ENCODE measurements around the gene CACNG5. TPM values are rescaled to one million over a fixed set of nuclear protein-coding genes. Genes with fewer than 3 reads are reported as not detected.

CACNG5 gene
- total RNA-seq: not detected

- Histone ChIP-seq H3K9me3 (no peaks in the 10 kb centered on the region), H3K36me3 (no peaks in the 10 kb centered on the region), H3K4me1 (peaks cover 0 to 7% (median 2%) of the 10 kb centered on the region in 4 donors), H3K4me3 (no peak within 1 kb of the TSS), H3K27ac (replicated peaks in 1 of 4) (no peak within 1 kb of the TSS), H3K27me3 (peaks cover 0 to 74% (median 21%) of the 10 kb centered on the region in 4 donors)
- no peak for TF ChIP-seq CTCF (IDR thresholded peaks at IDR 0.05)
- no peak for TF ChIP-seq POLR2AphosphoS5 (IDR thresholded peaks at IDR 0.05)
- no peak for TF ChIP-seq EP300 (IDR thresholded peaks at IDR 0.05)
- TF ChIP-seq POLR2A (IDR thresholded peaks at IDR 0.05; ENCODE audit: low read depth): no peak
- no peak for DNase-seq (ENCODE audit: extremely low spot score)
- 21% methylated on average over 5 of the region's 57 CpGs for WGBS
- intact Hi-C loops (cut with DNase I): no loop called here
Measured at GRCh38 chr17:66834919-66835454, at the start of gene CACNG5. Gene CACNG5 (plus strand): TSS chr17:66835117. CDS start chr17:66877333, 42,216 bp downstream.

- H3K27ac ChIP-seq (replicated peaks in 1 of 4): no peak overlapping the region
- no peaks in the 10 kb centered on the region for H3K27me3 ChIP-seq
- 79% methylated on average over 10 of the region's 10 CpGs for WGBS
- no peak for DNase-seq (ENCODE audit: extremely low spot score)
- intact Hi-C loops (cut with DNase I): no loop called here
- H3K4me1 ChIP-seq: peaks cover 0 to 8% (median 2%) of the 10 kb centered on the region in 4 donors
- TF ChIP-seq CTCF (IDR thresholded peaks at IDR 0.05) (no peak), POLR2AphosphoS5 (IDR thresholded peaks at IDR 0.05) (no peak), POLR2A (IDR thresholded peaks at IDR 0.05; ENCODE audit: low read depth) (no peak), EP300 (IDR thresholded peaks at IDR 0.05) (no peak)
- no peaks in the 10 kb centered on the region for H3K9me3 ChIP-seq
- H3K36me3 ChIP-seq: peaks cover 6 to 60% (median 23%) of the 10 kb centered on the region in 4 donors
- H3K4me3 ChIP-seq: no peak overlapping the region
Measured at GRCh38 chr17:66786107-66786506, 48.8 kb upstream of the CACNG5 start.

GRCh38 chr17:66787914-66788313 is 47.0 kb upstream of the CACNG5 start:
- Histone ChIP-seq H3K27me3 (no peaks in the 10 kb centered on the region), H3K27ac (replicated peaks in 1 of 4) (no peak overlapping the region), H3K4me3 (no peak overlapping the region), H3K4me1 (peaks cover 0 to 8% (median 2%) of the 10 kb centered on the region in 4 donors), H3K36me3 (peaks cover 6 to 70% (median 28%) of the 10 kb centered on the region in 4 donors), H3K9me3 (no peaks in the 10 kb centered on the region)
- intact Hi-C loops (cut with DNase I): no loop called here
- 80% methylated on average over 3 of the region's 3 CpGs for WGBS
- no peak for DNase-seq (ENCODE audit: extremely low spot score)
- no peak for TF ChIP-seq POLR2AphosphoS5 (IDR thresholded peaks at IDR 0.05)
- no peak for TF ChIP-seq POLR2A (IDR thresholded peaks at IDR 0.05; ENCODE audit: low read depth)
- no peak for TF ChIP-seq EP300 (IDR thresholded peaks at IDR 0.05)
- no peak for TF ChIP-seq CTCF (IDR thresholded peaks at IDR 0.05)

- Histone ChIP-seq H3K4me3 (no peak overlapping the region), H3K27me3 (no peaks in the 10 kb centered on the region), H3K9me3 (no peaks in the 10 kb centered on the region), H3K4me1 (peaks cover 0 to 8% (median 2%) of the 10 kb centered on the region in 4 donors), H3K27ac (replicated peaks in 1 of 4) (no peak overlapping the region), H3K36me3 (peaks cover 6 to 73% (median 31%) of the 10 kb centered on the region in 4 donors)
- 72% methylated on average over 11 of the region's 12 CpGs for WGBS
- DNase-seq (ENCODE audit: extremely low spot score): no peak
- intact Hi-C loops (cut with DNase I): no loop called here
- TF ChIP-seq POLR2A (IDR thresholded peaks at IDR 0.05; ENCODE audit: low read depth): no peak
- no peak for TF ChIP-seq CTCF (IDR thresholded peaks at IDR 0.05)
- TF ChIP-seq EP300 (IDR thresholded peaks at IDR 0.05): no peak
- no peak for TF ChIP-seq POLR2AphosphoS5 (IDR thresholded peaks at IDR 0.05)
Measured at GRCh38 chr17:66789093-66789492, 45.8 kb upstream of the CACNG5 start.
